ENCODE results near the gene NFU1. TPM values are rescaled to one million over a fixed set of nuclear protein-coding genes. Genes with fewer than 3 reads are reported as not detected.

The NFU1 gene
- total and polyA plus RNA-seq, 9 of the 15 experiments (the other 6 are each of a cell fraction or from before 2014, with no cell fraction given) = 33.3 to 61.8 (median 53.7) TPM

GRCh38 chr2:69437751-69438154, 518 bp upstream of the NFU1 start (continued):
- TF ChIP-seq CCNT2 (IDR thresholded peaks at IDR 0.05; ENCODE audit: borderline replicate concordance, extremely low read depth, insufficient read length, low read depth, low read length) (no peak), PREB (CRISPR knock-in tag; IDR thresholded peaks at IDR 0.05) (no peak), RNF2 (IDR thresholded peaks at IDR 0.05) (no peak), YBX1 (IDR thresholded peaks at IDR 0.05) (no peak), RREB1 (CRISPR knock-in tag; IDR thresholded peaks at IDR 0.05) (no peak), RHOXF2B (CRISPR knock-in tag; conservative IDR thresholded peaks at IDR 0.05) (no peak), SAFB2 (IDR thresholded peaks at IDR 0.05; ENCODE audit: borderline replicate concordance, low read depth, low read length, severe bottlenecking) (no peak), KAT8 (IDR thresholded peaks at IDR 0.05; ENCODE audit: low read depth) (no peak), SAFB (IDR thresholded peaks at IDR 0.05; ENCODE audit: borderline replicate concordance, low read depth, low read length) (no peak), NELFE (IDR thresholded peaks at IDR 0.05; ENCODE audit: insufficient read depth, insufficient read length) (no peak), YY1 (IDR thresholded peaks at IDR 0.05; ENCODE audit: borderline replicate concordance in 1 of 3, control insufficient read depth in 1 of 3, extremely low read depth in 1 of 3, insufficient read depth in 3 of 3, insufficient read length in 1 of 3, insufficient replicate concordance in 2 of 3, low read depth in 1 of 3, low read length in 2 of 3) (no peak), RNF219 (CRISPR knock-in tag; IDR thresholded peaks at IDR 0.05) (no peak), COPS2 (conservative IDR thresholded peaks at IDR 0.05) (no peak), ETS2 (tag; IDR thresholded peaks at IDR 0.05; ENCODE audit: borderline replicate concordance, poor library complexity, severe bottlenecking) (no peak), NONO (IDR thresholded peaks at IDR 0.05; ENCODE audit: low read depth in 2 of 2, low read length in 1 of 2) (no peak), MEIS2 (IDR thresholded peaks at IDR 0.05; ENCODE audit: partially characterized antibody) (no peak), DMBX1 (CRISPR knock-in tag; IDR thresholded peaks at IDR 0.05; ENCODE audit: borderline replicate concordance) (no peak)

Data from K562 (cell line).